Ectodermal cell (in vitro differentiated cells): ENCODE results near the gene TMEM182.

Experiments
- H3K27ac ChIP-seq: 2 replicates; pipeline ENCODE4 v1.7.0; 2013; ENCODE audit warnings: mild to moderate bottlenecking, low read depth, low read length; ENCODE audit not compliant: insufficient read depth, poor library complexity, severe bottlenecking
- H3K27me3 ChIP-seq: 2 replicates; pipeline ENCODE4 v1.7.0; 2013; ENCODE audit warnings: mild to moderate bottlenecking, low read length; ENCODE audit not compliant: insufficient read depth, control insufficient read depth, poor library complexity, severe bottlenecking
- H3K36me3 ChIP-seq: one replicate; pipeline ENCODE4 v1.7.0; 2013; ENCODE audit warnings: low read length; ENCODE audit not compliant: control insufficient read depth, insufficient read depth
- H3K4me1 ChIP-seq: one replicate; pipeline ENCODE4 v1.7.0; 2013; ENCODE audit warnings: low read length; ENCODE audit not compliant: control insufficient read depth, insufficient read depth
- H3K4me3 ChIP-seq: 2 replicates; pipeline ENCODE4 v1.7.0; 2013; ENCODE audit warnings: low read depth, low read length, control low read depth; ENCODE audit not compliant: insufficient read depth
- H3K9me3 ChIP-seq: 2 replicates; pipeline ENCODE4 v1.7.0; 2013; ENCODE audit warnings: mild to moderate bottlenecking, low read length, moderate library complexity; ENCODE audit not compliant: control insufficient read depth
- WGBS, 2 experiments: methylation state at CpG; one replicate each; pipeline ENCODE4 v1.1.7; 2013; ENCODE audit warnings: missing lambda C conversion rate in 2 of 2; 5-methylcytosine and 5-hydroxymethylcytosine counted together

Gene TMEM182

GRCh38 chr2:102783506-102784183, 21.8 kb downstream of the TMEM182 start:
- Histone ChIP-seq H3K27ac (no peak overlapping the region), H3K36me3 (no peaks in the 10 kb centered on the region), H3K9me3 (no peaks in the 10 kb centered on the region), H3K4me1 (no peaks in the 10 kb centered on the region), H3K27me3 (no peaks in the 10 kb centered on the region), H3K4me3 (no peak overlapping the region)
- 77 to 78% methylated on average over 7 of the region's 7 CpGs for WGBS, 2 experiments

GRCh38 chr2:102784940-102785339, 23.1 kb downstream of the TMEM182 start:
- Histone ChIP-seq H3K9me3 (no peaks in the 10 kb centered on the region), H3K4me3 (no peak overlapping the region), H3K27ac (no peak overlapping the region)

GRCh38 chr2:102788216-102788884, 26.5 kb downstream of the TMEM182 start:
- Histone ChIP-seq H3K36me3 (no peaks in the 10 kb centered on the region), H3K4me1 (no peaks in the 10 kb centered on the region), H3K4me3 (no peak overlapping the region), H3K27ac (no peak overlapping the region), H3K9me3 (no peaks in the 10 kb centered on the region), H3K27me3 (no peaks in the 10 kb centered on the region)
- 92 to 96% methylated on average over 5 of the region's 5 CpGs for WGBS, 2 experiments

More at GRCh38 chr2:102784940-102785339, 23.1 kb downstream of the TMEM182 start:
- H3K4me1 ChIP-seq, result no peaks in the 10 kb centered on the region
- 92 to 93% methylated on average over 3 of the region's 3 CpGs for WGBS, 2 experiments
- H3K36me3 ChIP-seq, result no peaks in the 10 kb centered on the region
- H3K27me3 ChIP-seq, result no peaks in the 10 kb centered on the region

- WGBS, 2 experiments, result 93 to 94% methylated on average over 7 to 8 of the region's 8 CpGs
- no peaks in the 10 kb centered on the region for H3K36me3 ChIP-seq
Measured at GRCh38 chr2:102788885-102789260, 27.0 kb downstream of the TMEM182 start.

GRCh38 chr2:102789349-102790090, 27.7 kb downstream of the TMEM182 start:
- no peaks in the 10 kb centered on the region for H3K36me3 ChIP-seq
- WGBS, 2 experiments, result 81% methylated on average over 7 of the region's 7 CpGs
- no peak overlapping the region for H3K4me3 ChIP-seq
- H3K27me3 ChIP-seq, result no peaks in the 10 kb centered on the region
- H3K27ac ChIP-seq, result no peak overlapping the region
- no peaks in the 10 kb centered on the region for H3K9me3 ChIP-seq
- no peaks in the 10 kb centered on the region for H3K4me1 ChIP-seq

More at GRCh38 chr2:102788885-102789260, 27.0 kb downstream of the TMEM182 start:
- H3K9me3 ChIP-seq, result no peaks in the 10 kb centered on the region
- H3K27me3 ChIP-seq, result no peaks in the 10 kb centered on the region
- H3K27ac ChIP-seq, result no peak overlapping the region
- no peaks in the 10 kb centered on the region for H3K4me1 ChIP-seq
- H3K4me3 ChIP-seq, result no peak overlapping the region

- no peaks in the 10 kb centered on the region for H3K9me3 ChIP-seq
- H3K4me1 ChIP-seq, result no peaks in the 10 kb centered on the region
- no peak overlapping the region for H3K4me3 ChIP-seq
- WGBS, 2 experiments, result 90 to 92% methylated on average over 3 of the region's 3 CpGs
- no peaks in the 10 kb centered on the region for H3K36me3 ChIP-seq
- no peak overlapping the region for H3K27ac ChIP-seq
- no peaks in the 10 kb centered on the region for H3K27me3 ChIP-seq
Measured at GRCh38 chr2:102790091-102790455, 28.2 kb downstream of the TMEM182 start.

- 49 to 57% methylated on average over 8 of the region's 8 CpGs for WGBS, 2 experiments
- no peaks in the 10 kb centered on the region for H3K9me3 ChIP-seq
- H3K27me3 ChIP-seq, result no peaks in the 10 kb centered on the region
- H3K27ac ChIP-seq, result no peak overlapping the region
- H3K4me3 ChIP-seq, result no peak overlapping the region
- H3K4me1 ChIP-seq, result no peaks in the 10 kb centered on the region
- H3K36me3 ChIP-seq, result no peaks in the 10 kb centered on the region
Measured at GRCh38 chr2:102792568-102793208, 30.9 kb downstream of the TMEM182 start.

- Histone ChIP-seq H3K27me3 (no peaks in the 10 kb centered on the region), H3K4me1 (no peaks in the 10 kb centered on the region), H3K4me3 (no peak overlapping the region), H3K36me3 (peaks cover 9% of the 10 kb centered on the region), H3K27ac (no peak overlapping the region), H3K9me3 (no peaks in the 10 kb centered on the region)
- 88 to 95% methylated on average over 4 of the region's 4 CpGs for WGBS, 2 experiments
Measured at GRCh38 chr2:102795641-102796040, 33.8 kb downstream of the TMEM182 start.

- Histone ChIP-seq H3K27ac (no peak overlapping the region), H3K4me1 (no peaks in the 10 kb centered on the region), H3K4me3 (no peak overlapping the region), H3K9me3 (no peaks in the 10 kb centered on the region), H3K36me3 (peaks cover 9% of the 10 kb centered on the region), H3K27me3 (no peaks in the 10 kb centered on the region)
- 89 to 100% methylated on average over 1 to 2 of the region's 2 CpGs for WGBS, 2 experiments
Measured at GRCh38 chr2:102796337-102796736, 34.5 kb downstream of the TMEM182 start.

- no peak overlapping the region for H3K27ac ChIP-seq
- H3K4me3 ChIP-seq, result no peak overlapping the region
- no peaks in the 10 kb centered on the region for H3K9me3 ChIP-seq
- WGBS, 2 experiments, result 91 to 97% methylated on average over 2 of the region's 2 CpGs
- no peaks in the 10 kb centered on the region for H3K27me3 ChIP-seq
- peaks cover 16% of the 10 kb centered on the region for H3K36me3 ChIP-seq
- no peaks in the 10 kb centered on the region for H3K4me1 ChIP-seq
Measured at GRCh38 chr2:102797486-102797885, 35.7 kb downstream of the TMEM182 start.
